SK-MEL-5 (cell line): ENCODE measurements around the gene HIP1. TPM values are rescaled to one million over a fixed set of nuclear protein-coding genes. Genes with fewer than 3 reads are reported as not detected.
"Not testable (repeated sequence)": the region's sequence is repeated elsewhere in the genome, so short reads cannot be mapped to it uniquely, and the experiment has no call there.

Experiments
- DNase-seq: peaks from one replicate; pipeline ENCODE4 v3.0.0-alpha.2; 2016; ENCODE audit warnings: low read depth, low spot score
- in situ Hi-C: cut with HindIII; loops from 2 replicates; pipeline ENCODE4 v1.10.0; 2016; ENCODE audit warnings: low sequenced_read_pairs, high pct_unique_total_duplicates, low pct_unique_long_range_greater_than_20kb
- total RNA-seq: library from RNA; depleted of rRNA; stranded (reverse); fragments of >200 nt; shearing (Covaris generic); gene quantifications from 2 replicates; pipeline ENCODE4 v1.2.3, GENCODE V29; 2014

The HIP1 gene
- total RNA-seq, 1 experiment from 2014 or later, result 44.5 TPM

DNA sequence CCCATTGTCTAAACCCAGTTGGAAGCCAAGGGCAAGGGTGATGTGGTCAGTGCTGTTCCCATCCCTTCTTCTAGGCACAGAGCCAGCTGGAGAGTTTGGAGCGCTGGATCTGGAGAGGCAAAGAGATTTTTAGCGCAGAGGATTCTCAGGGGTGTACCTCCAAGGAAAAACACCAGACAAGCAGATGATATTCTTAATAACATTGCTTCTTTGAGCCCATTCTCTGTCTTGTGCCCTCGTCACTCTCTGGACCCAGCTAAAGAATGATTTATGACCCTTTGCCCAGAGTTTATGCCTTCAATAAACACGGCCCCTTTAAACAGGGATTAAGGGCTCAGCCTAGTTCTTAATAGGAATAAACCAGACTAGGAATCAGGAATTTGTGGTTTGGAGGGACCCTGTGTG lies 4.7 kb upstream of the HIP1 start:
- DNase-seq, result no peak

DNA sequence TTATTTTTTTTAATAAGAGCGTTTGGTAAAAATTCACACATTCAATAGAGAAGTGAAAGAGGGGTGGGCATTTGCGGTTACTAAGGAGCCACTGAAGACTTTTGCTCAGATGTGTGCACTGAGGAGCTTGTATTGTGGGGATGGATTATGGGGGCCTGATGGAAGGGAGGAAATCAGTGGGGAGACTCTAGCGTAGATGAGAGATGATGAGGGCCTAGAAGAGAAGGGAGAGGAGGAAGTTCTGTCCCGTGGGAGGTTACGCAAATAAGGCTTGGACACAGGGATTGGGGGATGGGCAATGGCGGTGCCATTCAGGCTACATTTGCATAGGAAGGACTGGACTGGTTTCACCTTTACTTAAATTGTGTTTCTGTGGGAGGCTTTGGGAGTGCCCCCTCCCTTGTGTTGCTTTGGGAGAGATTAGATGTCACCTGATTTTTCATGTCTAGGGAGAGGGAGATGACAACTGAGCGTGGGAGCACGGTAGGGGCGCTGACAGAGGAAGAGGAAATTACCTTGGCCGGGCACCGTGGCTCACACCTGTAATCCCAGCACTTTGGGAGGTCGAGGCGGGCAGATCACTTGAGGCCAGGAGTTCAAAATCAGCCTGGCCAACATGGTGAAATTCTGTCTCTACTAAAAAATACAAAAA lies 2.2 kb upstream of the HIP1 start:
- in situ Hi-C loops, result no loop called here
- DNase-seq, result no peak

More for the DNA sequence above, 4.7 kb upstream of the HIP1 start:
- in situ Hi-C loops, result no loop called here

DNA sequence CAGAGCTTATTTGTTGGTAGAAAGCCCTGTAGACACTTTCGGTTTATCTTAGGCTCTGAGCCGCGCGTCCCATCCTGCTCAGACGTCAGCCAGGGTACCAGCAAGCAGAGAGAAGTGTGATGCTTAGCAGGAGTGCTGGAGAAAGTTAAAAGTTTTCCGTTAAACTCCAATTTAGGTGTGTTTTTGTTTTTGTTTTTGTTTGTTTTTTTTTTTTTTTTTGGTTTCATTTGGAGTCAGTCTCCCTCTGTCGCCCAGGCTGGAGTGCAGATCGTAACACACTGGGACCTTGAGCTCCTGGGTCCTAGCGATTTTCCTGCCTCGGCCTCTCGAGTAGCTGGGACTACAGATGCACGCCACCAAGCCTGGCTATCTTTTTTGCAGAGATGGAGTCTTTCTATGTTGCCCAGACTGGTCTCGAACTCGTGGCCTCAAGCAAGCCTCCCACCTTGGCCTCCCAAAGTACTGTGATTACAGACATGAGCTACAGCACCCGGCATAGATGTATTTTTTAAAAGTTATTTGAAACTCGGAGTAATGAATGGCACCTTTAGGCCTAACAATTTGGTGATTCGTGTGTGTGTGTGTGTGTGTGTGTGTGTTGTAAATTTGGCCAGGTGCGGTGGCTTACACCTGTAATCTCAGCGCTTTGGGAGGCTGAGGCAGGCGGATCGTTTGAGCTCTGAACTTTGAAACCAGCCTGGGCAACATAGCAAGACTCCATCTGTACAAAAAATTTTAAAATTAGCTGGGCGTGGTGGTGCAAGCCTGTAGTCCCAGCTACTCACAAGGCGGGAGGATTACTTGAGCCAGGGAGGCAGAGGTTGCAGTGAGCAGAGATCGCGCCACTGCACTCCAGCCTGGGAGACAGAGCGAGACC lies 1.3 kb upstream of the HIP1 start:
- in situ Hi-C loops, result no loop called here
- no peak for DNase-seq

DNA sequence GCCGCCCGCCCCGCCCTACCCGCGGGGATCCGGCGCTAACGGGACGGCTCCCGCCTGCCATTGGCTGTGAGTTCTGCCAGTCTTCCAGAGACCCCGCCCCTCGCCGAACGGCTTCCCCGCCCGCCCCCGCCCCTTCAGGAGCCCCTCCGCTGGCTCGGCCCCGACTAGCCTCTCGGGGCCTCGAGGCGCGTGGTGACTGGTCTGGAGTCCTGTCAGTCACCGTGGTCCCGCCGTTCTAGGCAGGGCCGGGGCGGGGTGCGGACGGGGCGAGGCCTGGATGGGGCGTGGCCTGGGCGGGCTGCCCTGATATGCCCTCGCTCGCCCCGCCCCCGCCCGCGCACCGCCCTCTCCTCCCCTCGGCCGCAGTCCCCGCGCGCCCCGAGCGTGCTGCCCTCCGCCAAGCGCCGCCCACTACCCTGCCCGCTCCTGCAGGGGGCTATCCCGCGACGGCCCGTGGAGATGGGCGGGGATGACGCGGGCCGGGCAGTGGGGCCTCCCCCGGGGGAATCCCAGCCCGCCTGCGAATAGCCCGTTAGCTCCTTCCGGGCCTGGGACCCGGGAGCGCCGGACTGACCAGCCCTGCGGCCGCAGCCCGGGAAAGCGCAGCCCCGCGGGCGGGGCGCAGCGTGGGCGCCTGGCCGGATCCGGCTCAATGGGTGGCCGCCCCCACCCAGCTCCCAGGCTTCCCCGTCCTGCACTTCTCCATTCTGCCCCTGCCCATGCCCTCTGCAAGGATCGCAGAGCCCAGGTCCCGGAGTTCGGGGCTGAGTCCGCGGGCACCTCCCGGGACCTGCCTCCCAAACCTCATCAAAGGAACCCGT lies 444 bp upstream of the HIP1 start:
- DNase-seq, result peak; percentile 99
- in situ Hi-C loops, result no loop called here

DNA sequence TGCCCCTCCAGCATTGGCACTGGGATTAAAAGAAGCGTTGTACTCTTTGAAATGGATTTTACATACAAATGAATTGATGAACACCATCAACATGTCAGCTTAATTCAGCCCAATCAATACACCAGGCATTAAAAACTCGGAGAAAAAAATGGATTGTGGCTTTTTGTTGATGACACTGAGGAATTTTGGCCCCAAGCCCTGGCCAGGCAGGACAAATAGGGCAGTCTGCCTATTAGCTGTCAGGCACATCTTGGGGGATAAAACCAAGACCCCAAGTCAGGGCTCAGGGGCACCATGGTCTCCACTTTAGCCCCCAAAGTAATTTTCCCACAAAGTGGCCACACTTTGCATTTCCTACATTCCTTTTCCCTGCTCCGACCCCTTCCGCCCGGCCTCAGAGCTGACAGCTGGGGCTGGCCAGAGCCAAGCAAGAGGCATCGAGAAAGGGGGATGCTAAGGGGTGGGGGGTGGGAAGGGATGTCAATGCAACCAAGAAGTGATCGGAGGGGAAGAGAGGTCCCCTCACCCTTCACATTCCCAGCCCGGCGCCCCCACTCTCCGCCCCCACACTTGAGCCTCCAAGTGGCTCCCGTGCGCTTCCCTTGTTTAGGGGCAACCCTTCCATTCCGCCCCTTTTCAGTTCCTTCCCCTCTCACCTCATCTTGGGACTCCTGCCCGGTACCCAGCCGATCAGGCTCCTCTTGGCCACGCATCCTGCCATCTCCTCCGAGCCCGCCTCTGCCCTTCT lies 711 bp downstream of the HIP1 start:
- no peak for DNase-seq
- in situ Hi-C loops, result no loop called here

DNA sequence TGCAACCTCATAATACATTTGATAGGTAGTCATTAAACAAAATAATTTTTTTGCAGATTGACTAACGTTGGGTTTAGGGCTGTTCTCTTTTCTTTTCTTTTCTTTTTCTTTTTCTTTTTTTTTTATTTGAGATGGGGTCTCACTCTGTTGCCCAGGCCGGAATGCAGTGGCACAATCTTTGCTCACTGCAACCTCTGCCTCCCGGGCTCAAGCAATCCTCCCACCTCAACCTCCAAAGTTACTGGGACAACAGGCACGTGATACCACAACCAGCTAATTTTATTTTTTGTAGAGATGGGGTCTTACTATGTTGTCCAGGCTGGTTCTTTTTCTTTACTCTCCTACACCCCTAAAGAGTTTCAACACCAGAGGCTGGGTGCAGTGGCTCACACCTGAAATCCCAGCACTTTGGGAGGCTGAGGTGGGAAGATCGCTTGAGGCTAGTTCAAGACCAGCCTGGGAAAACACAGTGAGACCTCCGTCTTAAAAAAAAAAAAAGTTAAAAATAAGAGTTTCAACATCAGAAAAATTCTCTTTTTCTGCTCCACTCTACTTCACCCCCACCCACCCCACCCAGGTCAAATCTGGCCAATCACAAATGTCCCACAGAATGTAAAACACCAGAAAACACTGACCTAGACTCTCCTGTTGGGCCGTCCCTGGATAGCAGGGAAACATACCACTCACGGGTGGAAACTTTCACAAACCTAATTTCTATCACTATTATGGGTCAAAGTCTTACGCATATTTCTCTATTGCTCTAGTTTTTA lies 3.0 kb downstream of the HIP1 start:
- no peak for DNase-seq
- in situ Hi-C loops, result no loop called here

DNA sequence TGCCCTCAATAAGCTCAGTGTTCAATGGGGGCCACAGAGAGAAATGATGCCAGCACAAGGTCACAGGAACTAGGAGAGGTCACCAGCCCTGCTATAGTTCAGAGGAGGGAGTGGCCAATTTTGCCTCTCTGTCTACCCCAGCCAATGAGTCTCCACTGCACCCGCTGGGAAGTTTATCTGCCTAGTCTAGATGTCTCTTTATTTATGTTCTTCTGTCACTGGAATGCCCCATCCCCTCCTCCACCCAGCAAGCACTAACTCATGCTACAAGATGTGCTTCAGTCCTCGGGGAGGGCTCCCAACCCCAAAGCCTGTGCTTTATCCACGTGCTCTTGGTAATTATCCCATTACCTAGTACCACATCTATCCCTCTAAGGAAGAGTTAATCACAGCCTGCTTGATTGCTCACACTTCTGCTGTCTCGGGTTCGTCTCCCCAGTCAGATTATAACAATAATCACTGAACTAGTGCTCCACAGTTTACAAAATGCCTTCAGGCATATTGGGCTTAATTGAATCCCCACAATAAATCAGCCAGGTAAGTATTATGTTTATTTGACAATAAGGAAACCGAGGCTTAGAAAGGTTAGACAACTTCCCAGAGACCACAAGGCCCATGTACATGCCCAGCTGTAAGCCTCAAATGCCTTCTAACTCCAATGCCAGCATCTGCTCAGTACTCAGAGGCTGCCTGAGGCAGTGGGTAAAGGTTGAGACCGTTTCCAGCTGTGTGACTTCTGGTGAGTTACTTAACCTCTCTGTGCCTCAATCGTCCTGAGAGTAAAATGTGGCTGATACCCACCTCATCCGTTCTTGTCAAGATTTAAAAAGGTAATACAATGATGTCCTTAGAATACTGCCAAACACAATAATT lies 3.9 kb downstream of the HIP1 start:
- in situ Hi-C loops, result no loop called here
- no peak for DNase-seq

DNA sequence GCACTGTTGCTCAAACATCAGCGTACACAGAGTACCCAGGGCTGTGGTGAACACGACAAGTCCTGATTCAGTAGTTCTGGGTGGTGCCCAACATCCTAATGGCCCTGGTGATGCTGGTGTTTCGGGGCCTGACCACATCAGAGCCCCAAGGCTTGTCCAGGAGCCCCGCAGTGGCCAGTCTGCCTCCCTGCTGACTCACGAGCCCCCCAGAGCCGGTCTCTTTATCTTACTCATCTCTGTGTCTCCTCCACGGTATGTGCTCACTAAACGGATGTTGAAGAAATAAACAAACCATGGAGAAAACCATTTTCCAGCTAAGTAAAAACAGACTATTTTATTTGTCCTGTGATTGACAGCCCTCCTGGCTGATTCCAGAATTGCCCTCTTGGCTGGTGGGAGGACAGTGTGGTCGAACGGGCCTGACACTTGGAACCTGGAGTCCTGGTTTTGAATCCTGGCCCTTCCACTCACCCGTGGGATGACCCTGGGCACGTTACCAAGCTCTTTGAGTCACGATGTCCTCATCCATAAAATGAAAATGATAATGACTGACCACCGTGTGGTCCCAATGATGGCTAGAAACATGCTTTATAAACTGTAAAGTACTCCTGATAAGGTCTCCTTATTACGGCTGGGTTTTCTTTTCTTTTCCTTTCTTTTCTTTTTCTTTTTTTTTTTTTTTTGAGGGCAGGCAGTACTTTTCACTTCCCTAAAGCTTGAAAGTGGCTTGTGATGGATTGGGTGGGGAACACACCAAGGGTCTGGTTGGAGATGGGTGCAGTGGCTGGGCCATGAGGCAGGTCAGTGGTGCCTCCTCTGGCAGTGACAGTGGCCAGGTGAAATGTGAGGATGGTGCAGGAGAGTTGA lies 5.7 kb downstream of the HIP1 start:
- no peak for DNase-seq
- in situ Hi-C loops, result no loop called here

DNA sequence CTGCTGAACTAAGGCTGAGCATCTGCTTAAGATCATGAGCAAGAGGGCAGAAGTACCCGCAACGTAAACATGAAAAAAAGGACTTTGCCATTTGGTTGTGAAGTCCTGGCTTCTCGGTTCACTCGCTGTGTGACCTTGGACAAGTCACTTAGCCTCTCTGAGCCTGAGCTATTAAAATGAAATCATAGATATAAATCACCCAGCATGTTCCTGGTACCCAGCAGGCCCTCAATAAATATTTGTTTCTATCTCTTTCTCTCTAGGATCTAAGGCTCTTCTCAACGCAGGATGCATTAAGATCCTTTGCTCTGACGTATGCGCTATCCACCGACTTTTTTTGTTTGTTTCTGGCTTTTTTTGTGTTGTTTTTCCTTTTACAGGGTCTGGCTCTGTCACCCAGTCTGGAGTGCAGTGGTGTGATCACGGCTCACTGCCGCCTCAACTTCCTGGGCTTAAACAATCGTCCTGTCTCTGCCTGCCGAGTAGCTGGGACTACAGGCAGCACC lies 6.7 kb downstream of the HIP1 start:
- in situ Hi-C loops, result no loop called here
- no peak for DNase-seq

DNA sequence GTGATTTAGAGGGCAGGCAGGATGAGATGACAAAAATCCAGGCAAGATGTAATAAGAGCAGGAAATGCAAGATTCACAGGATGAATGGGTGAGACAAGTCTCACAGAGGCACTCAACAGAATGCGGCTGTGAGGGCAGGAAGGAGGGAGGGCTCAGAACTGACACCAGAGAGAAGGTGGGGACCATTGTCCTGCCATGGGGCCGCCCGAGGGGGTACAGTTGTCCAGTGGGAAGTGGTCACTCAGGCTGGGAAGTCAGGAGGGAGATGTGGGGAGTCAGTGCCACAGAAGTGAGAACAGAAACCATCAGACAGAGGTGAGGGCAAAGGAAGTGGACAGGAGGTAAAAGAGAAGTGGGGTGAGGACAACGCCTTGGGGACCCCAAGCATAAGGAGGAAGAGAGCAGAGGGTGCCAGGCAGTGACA lies 8.9 kb downstream of the HIP1 start:
- DNase-seq, result no peak
- in situ Hi-C loops, result no loop called here

DNA sequence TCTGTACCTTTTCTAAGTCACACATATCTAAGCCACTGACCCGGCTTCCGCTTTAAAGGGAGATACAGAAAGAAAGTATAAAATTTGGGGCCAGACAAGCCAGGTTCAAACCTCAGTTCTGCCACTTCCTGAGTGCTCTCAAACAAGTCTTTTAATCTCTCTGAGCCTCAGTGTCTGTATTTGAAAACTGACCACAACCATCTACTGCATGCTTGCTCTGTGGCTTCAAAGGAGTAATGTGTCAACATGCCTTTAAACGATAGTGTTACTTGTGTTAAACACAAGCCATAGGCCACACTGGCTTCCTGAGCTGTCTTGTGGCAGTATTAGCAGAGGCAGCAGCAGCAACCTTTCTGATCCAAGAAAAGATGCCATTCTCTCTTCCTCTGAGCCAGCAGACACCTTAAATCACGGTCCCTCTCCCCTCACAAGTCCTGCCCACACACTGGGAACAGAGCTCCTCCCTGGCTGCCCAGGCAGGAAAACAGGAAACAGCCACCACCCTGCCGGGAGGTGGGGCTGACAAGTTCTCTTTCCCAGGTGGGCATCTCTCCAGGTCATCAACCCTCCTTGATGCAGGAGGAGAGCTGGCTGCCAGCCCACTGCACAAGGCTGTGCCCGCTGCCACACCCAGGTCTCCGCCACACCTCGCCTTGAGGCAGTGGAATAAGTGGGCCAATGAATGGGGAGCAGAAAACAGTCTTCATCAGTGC lies 10.7 kb downstream of the HIP1 start:
- in situ Hi-C loops, result no loop called here
- DNase-seq, result no peak

DNA sequence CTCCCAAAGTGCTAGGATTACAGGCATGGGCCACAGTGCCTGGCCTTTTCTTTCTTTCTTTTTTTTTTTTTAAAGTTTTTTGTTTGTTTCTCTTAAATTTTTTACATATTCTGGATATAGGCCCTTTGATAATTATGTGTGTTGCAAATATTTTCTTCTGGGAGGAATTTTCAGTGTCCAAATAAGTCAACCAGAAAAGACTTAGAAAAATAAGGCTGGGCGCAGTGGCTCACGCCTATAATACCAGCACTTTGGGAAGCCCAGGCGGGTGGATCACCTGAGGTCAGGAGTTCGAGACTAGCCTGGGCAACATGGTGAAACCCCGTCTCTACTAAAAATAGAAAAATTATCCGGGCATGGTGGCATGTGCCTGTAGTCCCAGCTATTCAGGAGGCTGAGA lies 11.4 kb downstream of the HIP1 start:
- DNase-seq, in situ Hi-C loops: not testable (repeated sequence)

DNA sequence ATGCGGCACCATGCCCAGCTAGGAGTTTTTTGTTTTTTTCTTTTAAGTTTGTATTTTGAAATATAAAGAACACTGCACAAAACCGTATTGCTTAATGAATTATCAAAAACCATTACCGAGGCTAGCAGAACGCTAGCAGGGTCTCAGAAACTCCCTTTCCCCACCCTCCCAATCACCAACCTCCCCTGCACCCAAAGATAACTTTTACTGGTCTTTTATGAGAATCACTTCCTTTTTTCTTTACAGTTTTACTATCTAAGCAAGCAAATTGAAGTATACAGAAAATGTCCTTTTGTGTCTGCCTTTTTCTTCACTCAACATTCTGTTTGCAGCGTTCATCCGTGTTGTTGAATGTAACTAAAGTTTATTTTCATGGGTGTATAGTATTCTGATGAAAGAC lies 13.4 kb downstream of the HIP1 start:
- DNase-seq, result no peak
- in situ Hi-C loops, result no loop called here

DNA sequence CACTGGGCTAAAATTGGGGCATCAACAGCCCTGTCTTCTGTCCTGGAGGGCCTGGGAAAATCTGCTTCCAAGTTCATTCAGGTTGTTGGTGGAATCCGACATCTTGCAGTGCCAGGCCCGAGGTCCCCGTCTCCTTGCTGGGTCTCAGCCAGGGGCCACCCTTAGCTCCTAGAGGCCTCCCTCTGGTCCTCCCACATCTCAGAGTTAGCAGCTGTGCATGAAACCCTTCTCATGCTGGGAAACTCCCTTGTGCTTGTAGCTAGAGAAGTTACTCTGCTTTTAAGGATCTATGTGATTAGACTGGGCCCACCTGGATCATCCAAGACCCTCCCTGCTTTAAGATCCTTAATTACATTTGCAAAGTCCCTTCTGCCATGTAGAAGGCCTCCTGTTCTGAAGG lies 15.3 kb downstream of the HIP1 start:
- no peak for DNase-seq
- in situ Hi-C loops, result no loop called here

DNA sequence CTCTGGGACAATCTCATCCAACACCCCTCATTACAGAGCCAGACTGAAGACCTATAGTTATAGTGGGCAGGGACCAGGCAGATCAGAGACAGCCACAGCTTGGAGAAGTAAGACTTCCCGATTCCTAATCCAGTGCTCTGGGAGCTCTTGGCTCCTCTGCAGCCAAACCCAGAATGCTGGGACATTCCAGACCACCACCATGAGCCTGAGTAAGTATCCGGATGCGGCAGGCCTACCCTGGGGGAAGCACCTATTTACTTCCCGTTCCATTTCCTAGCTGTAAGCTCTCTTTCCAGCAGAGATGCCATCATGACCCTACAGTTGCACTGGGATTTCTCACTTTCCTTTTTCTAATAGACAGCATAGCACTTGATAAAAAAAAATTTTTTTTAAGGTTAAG lies 16.4 kb downstream of the HIP1 start:
- no peak for DNase-seq
- in situ Hi-C loops, result no loop called here
